Upper lobe of left lung (tissue), 4 donors: ENCODE results near the gene RNF114.

Experiments
- EP300 ChIP-seq, 4 donors: sonication (generic); formaldehyde crosslinking; IDR thresholded peaks; one replicate each; pipeline ENCODE4 v1.5.1; 2017; ENCODE audit warnings: antibody characterized with exemption in 4 of 4, control low read depth in 2 of 4
- POLR2A ChIP-seq, 4 donors: fragments of 450-650 bp; IDR thresholded peaks; one replicate each; pipeline ENCODE4 v1.5.1; 2016 to 2017; ENCODE audit warnings: antibody characterized with exemption in 4 of 4, mild to moderate bottlenecking in 2 of 4
- POLR2AphosphoS5 ChIP-seq, 2 donors: sonication (generic); formaldehyde crosslinking; IDR thresholded peaks; one replicate each; pipeline ENCODE4 v1.5.1; 2017; ENCODE audit warnings: antibody characterized with exemption in 2 of 2
- TF ChIP-seq, protein P1 (sequence below), 6 experiments: fragments of 450-650 bp in 4 of 6; fragments of 200-600 bp in 2 of 6; sonication (generic) in 2 of 6; IDR thresholded peaks; one replicate each; pipeline ENCODE4 v1.5.1; 2016 to 2019; ENCODE audit warnings: antibody characterized with exemption in 6 of 6

DNA sequence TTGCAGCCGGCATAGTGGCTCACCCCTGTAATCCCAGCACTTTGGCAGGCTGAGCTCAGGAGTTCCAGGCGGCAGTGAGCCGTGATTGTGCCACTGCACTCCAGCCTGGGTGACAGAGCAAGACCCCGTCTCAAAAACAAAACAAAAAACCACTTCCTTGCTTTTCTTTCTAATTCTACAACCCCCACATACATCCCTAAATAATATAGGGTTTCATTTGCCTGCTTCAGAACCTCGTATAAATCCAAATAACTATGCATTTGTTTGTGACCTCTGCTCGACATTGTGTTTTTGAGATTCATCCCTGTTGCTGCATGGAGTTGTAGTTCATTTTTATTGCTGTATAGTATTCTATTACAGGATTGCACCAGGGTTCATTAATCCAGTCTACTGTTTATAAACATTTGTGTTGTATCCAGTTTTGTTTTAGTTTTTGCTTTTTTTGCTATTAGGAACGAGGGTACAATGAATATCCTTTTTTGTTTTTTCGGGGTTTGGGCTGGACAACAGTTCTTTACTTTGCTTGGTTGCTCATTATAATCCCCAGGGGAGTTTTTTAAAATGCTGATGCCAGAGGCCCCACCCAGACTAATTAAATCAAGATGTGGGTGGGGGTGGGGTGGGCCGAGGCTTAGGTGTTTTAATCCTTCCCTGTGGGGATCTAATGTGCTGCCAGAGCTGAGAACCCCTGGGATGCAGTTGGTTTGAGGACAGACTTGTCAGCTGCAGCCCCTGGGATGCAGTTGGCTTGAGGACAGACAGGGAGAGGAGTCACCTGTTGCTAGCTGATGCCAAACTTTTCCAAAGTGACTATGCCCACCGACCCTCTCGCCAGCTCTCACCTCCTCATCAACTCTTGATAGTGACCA, 44.2 kb downstream of the RNF114 start:
- TF ChIP-seq POLR2A (IDR thresholded peaks at IDR 0.05) = no peak
- TF ChIP-seq, protein P1, sequence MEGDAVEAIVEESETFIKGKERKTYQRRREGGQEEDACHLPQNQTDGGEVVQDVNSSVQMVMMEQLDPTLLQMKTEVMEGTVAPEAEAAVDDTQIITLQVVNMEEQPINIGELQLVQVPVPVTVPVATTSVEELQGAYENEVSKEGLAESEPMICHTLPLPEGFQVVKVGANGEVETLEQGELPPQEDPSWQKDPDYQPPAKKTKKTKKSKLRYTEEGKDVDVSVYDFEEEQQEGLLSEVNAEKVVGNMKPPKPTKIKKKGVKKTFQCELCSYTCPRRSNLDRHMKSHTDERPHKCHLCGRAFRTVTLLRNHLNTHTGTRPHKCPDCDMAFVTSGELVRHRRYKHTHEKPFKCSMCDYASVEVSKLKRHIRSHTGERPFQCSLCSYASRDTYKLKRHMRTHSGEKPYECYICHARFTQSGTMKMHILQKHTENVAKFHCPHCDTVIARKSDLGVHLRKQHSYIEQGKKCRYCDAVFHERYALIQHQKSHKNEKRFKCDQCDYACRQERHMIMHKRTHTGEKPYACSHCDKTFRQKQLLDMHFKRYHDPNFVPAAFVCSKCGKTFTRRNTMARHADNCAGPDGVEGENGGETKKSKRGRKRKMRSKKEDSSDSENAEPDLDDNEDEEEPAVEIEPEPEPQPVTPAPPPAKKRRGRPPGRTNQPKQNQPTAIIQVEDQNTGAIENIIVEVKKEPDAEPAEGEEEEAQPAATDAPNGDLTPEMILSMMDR (IDR thresholded peaks at IDR 0.05) = no peak
- TF ChIP-seq POLR2AphosphoS5 (IDR thresholded peaks at IDR 0.05) = no peak
- TF ChIP-seq EP300 (IDR thresholded peaks at IDR 0.05) = no peak
